SKM-1 treated with dmso at 0.1 percent for 144 hours (cell line): Measurements from ENCODE around the gene ARHGAP4.

Experiments
- DNase-seq: peaks from one replicate; lab custom pipeline; 2025; ENCODE audit not compliant: unreplicated experiment; lab: John Stamatoyannopoulos, UW

ARHGAP4 gene

GRCh38 chrX:153908219-153908860, 17.7 kb downstream of the ARHGAP4 start:
- no peak for DNase-seq

- DNase-seq = no peak
These were observed 18.6 kb downstream of the ARHGAP4 start for GRCh38 chrX:153907456-153907855.

- DNase-seq = no peak
These were observed 19.7 kb downstream of the ARHGAP4 start for GRCh38 chrX:153906126-153906917.

GRCh38 chrX:153905481-153906095, 20.5 kb downstream of the ARHGAP4 start:
- no peak for DNase-seq

GRCh38 chrX:153903991-153904957, 21.8 kb downstream of the ARHGAP4 start, which contains the start of gene AVPR2:
Gene AVPR2 (plus strand): TSS chrX:153904673. CDS start chrX:153905146, 473 bp downstream.
- DNase-seq = no peak

- DNase-seq = no peak
These were observed 22.7 kb downstream of the ARHGAP4 start for GRCh38 chrX:153903238-153903980.

GRCh38 chrX:153902385-153902784, 23.7 kb downstream of the ARHGAP4 start:
- DNase-seq = no peak

GRCh38 chrX:153901753-153902140, 24.3 kb downstream of the ARHGAP4 start:
- DNase-seq = no peak

- peak; percentile 69 for DNase-seq
These were observed 25.0 kb downstream of the ARHGAP4 start for GRCh38 chrX:153900831-153901752.

GRCh38 chrX:153897899-153898298, 28.2 kb downstream of the ARHGAP4 start:
- DNase-seq = no peak

GRCh38 chrX:153889123-153889522, 36.9 kb downstream of the ARHGAP4 start:
- no peak for DNase-seq

- DNase-seq = no peak
These were observed 37.7 kb downstream of the ARHGAP4 start for GRCh38 chrX:153888344-153888743.

GRCh38 chrX:153887385-153887784, 38.7 kb downstream of the ARHGAP4 start:
- no peak for DNase-seq

- no peak for DNase-seq
These were observed 39.1 kb downstream of the ARHGAP4 start for GRCh38 chrX:153886915-153887314.

- no peak for DNase-seq
These were observed 39.8 kb downstream of the ARHGAP4 start, which contains the start of gene L1CAM for GRCh38 chrX:153885968-153886903. Gene L1CAM (minus strand): TSS chrX:153886173. CDS start chrX:153875836, 10,337 bp downstream.

GRCh38 chrX:153885208-153885787, 40.8 kb downstream of the ARHGAP4 start:
- DNase-seq = no peak

GRCh38 chrX:153884590-153884989, 41.5 kb downstream of the ARHGAP4 start:
- DNase-seq = no peak
